Right lobe of liver (tissue), 6 donors: ENCODE measurements around the gene FGD4. TPM values are rescaled to one million over a fixed set of nuclear protein-coding genes. Genes with fewer than 3 reads are reported as not detected.
"Not testable (repeated sequence)": the region's sequence is repeated elsewhere in the genome, so short reads cannot be mapped to it uniquely, and the experiment has no call there.

ENCODE experiments used
- ATAC-seq, 4 donors: fragments of 200-7000 bp; cut with Tn5 transposase; one replicate each; pipeline ENCODE4 v1.9.1; 2020; ENCODE audit warnings: mild to moderate bottlenecking in 4 of 4, moderate library complexity in 4 of 4
- DNase-seq, 3 donors: peaks; one replicate each; pipeline ENCODE4 v3.0.0-alpha.2; 2020
- H3K27ac ChIP-seq, 3 donors: fragments of 200-600 bp; one replicate each; pipeline ENCODE4 v1.8.0; 2022
- H3K27me3 ChIP-seq, 2 donors: fragments of 200-600 bp; one replicate each; pipeline ENCODE4 v1.8.0; 2022
- H3K36me3 ChIP-seq, 4 donors: fragments of 200-600 bp; sonication (generic) in 1 of 4; one replicate each; pipeline versions ENCODE4 v1.5.1 to v1.8.0; 2017 to 2022; ENCODE audit warnings: control low read depth in 1 of 4
- H3K4me1 ChIP-seq, 4 donors: fragments of 200-600 bp; sonication (generic) in 1 of 4; one replicate each; pipeline versions ENCODE4 v1.5.1 to v1.8.0; 2017 to 2022; ENCODE audit warnings: control low read depth in 1 of 4
- H3K4me3 ChIP-seq, 3 donors: fragments of 200-600 bp; one replicate each; pipeline ENCODE4 v1.8.0; 2022
- H3K9me3 ChIP-seq, 4 donors: fragments of 200-600 bp; sonication (generic) in 1 of 4; one replicate each; pipeline versions ENCODE4 v1.5.1 to v1.8.0; 2017 to 2022; ENCODE audit warnings: control low read depth in 1 of 4
- POLR2A ChIP-seq: fragments of 450-650 bp; IDR thresholded peaks from one replicate; pipeline ENCODE4 v1.6.1; 2017; ENCODE audit warnings: antibody characterized with exemption, mild to moderate bottlenecking
- WGBS: methylation state at CpG from one replicate; pipeline ENCODE4 v1.1.6; 2018; ENCODE audit warnings: low coverage, low lambda C conversion rate; ENCODE audit not compliant: insufficient coverage; ENCODE audit errors: missing lambda C conversion rate; 5-methylcytosine and 5-hydroxymethylcytosine counted together
- intact Hi-C, 2 donors: fragments of 100-400 bp; cut with DNase I; formaldehyde crosslinking; loops; one replicate each; pipeline versions ENCODE4 v1.11.2 to v1.14.1; 2022
- total RNA-seq, 6 experiments: library from RNA; depleted of rRNA in 2 of 6; stranded (reverse); fragments of >200 nt in 2 of 6; fragmentation: NEBNext Ultra II Directional in 3 of 6; extraction: Animal tissue kit (Norgen Biotek cat#: 25700) in 3 of 6; gene quantifications; one replicate each; pipeline versions ENCODE4 v1.1.0 to v1.2.4, GENCODE V29; 2016 to 2023
- TF ChIP-seq, protein P1 (sequence below), 4 donors: fragments of 200-600 bp in 3 of 4; fragments of 450-650 bp in 1 of 4; IDR thresholded peaks; one replicate each; pipeline versions ENCODE4 v1.5.1 to v1.8.0; 2016 to 2022; ENCODE audit warnings: antibody characterized with exemption in 4 of 4, mild to moderate bottlenecking in 2 of 4
- donor health status: DM: no; HTN: yes; CAD: no.
- donor health status: DM: no; HTN: no; CAD: no.
- donor health status: DM: no; HTN: no; CAD: no.
- donor health status: DM: no; HTN: yes; CAD: no.
- donor health status: DM: no; HTN: yes; CAD: no.

FGD4 gene
- total RNA-seq, 6 experiments from 2014 or later = 15.1 to 29.3 (median 20.3) TPM

GRCh38 chr12:32509328-32510091 is 110.2 kb downstream of the FGD4 start:
- ATAC-seq = peak; percentile 87 to 92 (median 90)
- no peaks in the 10 kb centered on the region for H3K36me3 ChIP-seq
- no peak overlapping the region for H3K4me3 ChIP-seq
- TF ChIP-seq, protein P1, sequence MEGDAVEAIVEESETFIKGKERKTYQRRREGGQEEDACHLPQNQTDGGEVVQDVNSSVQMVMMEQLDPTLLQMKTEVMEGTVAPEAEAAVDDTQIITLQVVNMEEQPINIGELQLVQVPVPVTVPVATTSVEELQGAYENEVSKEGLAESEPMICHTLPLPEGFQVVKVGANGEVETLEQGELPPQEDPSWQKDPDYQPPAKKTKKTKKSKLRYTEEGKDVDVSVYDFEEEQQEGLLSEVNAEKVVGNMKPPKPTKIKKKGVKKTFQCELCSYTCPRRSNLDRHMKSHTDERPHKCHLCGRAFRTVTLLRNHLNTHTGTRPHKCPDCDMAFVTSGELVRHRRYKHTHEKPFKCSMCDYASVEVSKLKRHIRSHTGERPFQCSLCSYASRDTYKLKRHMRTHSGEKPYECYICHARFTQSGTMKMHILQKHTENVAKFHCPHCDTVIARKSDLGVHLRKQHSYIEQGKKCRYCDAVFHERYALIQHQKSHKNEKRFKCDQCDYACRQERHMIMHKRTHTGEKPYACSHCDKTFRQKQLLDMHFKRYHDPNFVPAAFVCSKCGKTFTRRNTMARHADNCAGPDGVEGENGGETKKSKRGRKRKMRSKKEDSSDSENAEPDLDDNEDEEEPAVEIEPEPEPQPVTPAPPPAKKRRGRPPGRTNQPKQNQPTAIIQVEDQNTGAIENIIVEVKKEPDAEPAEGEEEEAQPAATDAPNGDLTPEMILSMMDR (IDR thresholded peaks at IDR 0.05) = no peak
- no peak for TF ChIP-seq POLR2A
- H3K9me3 ChIP-seq = no peaks in the 10 kb centered on the region
- WGBS = 0% methylated on average over 2 of the region's 2 CpGs
- intact Hi-C loops = no loop called here
- H3K4me1 ChIP-seq = peaks cover 0 to 50% (median 10%) of the 10 kb centered on the region in 4 donors
- no peaks in the 10 kb centered on the region for H3K27me3 ChIP-seq
- peak in 1 of 3 donors; percentile 61 for DNase-seq
- H3K27ac ChIP-seq = peak overlapping the region in 2 of 3 donors; percentile 48 to 58

GRCh38 chr12:32511976-32512375 is 112.6 kb downstream of the FGD4 start:
- H3K27me3 ChIP-seq, ATAC-seq, H3K9me3 ChIP-seq, H3K27ac ChIP-seq, H3K36me3 ChIP-seq, H3K4me3 ChIP-seq, DNase-seq, intact Hi-C loops: not testable (repeated sequence)
- H3K4me1 ChIP-seq = peaks cover 0 to 50% (median 18%) of the 10 kb centered on the region in 4 donors
- WGBS = 97% methylated on average over 7 of the region's 7 CpGs

GRCh38 chr12:32512379-32512778 is 113.0 kb downstream of the FGD4 start:
- DNase-seq = no peak
- ATAC-seq = no peak
- Histone ChIP-seq H3K36me3 (no peaks in the 10 kb centered on the region), H3K27me3 (no peaks in the 10 kb centered on the region), H3K4me3 (no peak overlapping the region), H3K27ac (peak overlapping the region in 1 of 3 donors; percentile 31), H3K4me1 (peaks cover 0 to 50% (median 18%) of the 10 kb centered on the region in 4 donors), H3K9me3 (no peaks in the 10 kb centered on the region)
- intact Hi-C loops = no loop called here
- TF ChIP-seq, protein P1 (IDR thresholded peaks at IDR 0.05) = no peak
- no peak for TF ChIP-seq POLR2A
- WGBS = 90% methylated on average over 2 of the region's 2 CpGs

DNA sequence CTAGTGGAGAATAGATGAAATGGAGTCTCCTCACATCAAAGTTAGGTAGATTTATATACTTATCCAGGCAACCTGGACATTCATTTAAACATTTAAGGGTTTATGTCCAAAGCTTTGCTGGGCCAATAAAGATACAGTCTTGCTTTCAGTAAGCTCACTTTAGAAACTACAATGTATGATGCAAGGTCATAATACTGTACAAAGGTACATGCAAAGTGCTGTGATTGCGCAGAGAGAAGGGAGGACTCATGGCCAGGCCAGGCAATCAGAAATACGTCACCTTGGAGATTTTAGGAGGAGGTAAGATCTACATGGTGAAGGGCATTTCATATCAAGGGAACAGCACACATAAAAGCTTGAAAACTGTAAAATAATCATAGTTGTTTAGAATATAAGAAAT is 113.6 kb downstream of the FGD4 start:
- Histone ChIP-seq H3K36me3 (no peaks in the 10 kb centered on the region), H3K27me3 (no peaks in the 10 kb centered on the region), H3K9me3 (no peaks in the 10 kb centered on the region), H3K4me3 (no peak overlapping the region), H3K4me1 (peaks cover 0 to 50% (median 18%) of the 10 kb centered on the region in 4 donors), H3K27ac (peak overlapping the region in 1 of 3 donors; percentile 31)
- no peak for TF ChIP-seq POLR2A
- TF ChIP-seq, protein P1 (IDR thresholded peaks at IDR 0.05) = no peak
- DNase-seq (no peak), ATAC-seq (peak; percentile 46 to 68 (median 56))
- WGBS = 16% methylated on average over 2 of the region's 2 CpGs
- intact Hi-C loops = no loop called here

- WGBS = 65% methylated on average over 1 of the region's 1 CpG
- ATAC-seq = peak; percentile 45 to 75 (median 60)
- Histone ChIP-seq H3K27ac (peak overlapping the region in 2 of 3 donors; percentile 46 to 52), H3K9me3 (no peaks in the 10 kb centered on the region), H3K36me3 (no peaks in the 10 kb centered on the region), H3K27me3 (no peaks in the 10 kb centered on the region), H3K4me3 (no peak overlapping the region), H3K4me1 (peaks cover 0 to 31% (median 15%) of the 10 kb centered on the region in 4 donors)
- no peak for DNase-seq
- intact Hi-C loops = no loop called here
- TF ChIP-seq POLR2A = no peak
- TF ChIP-seq, protein P1 (IDR thresholded peaks at IDR 0.05) = no peak
Measured at GRCh38 chr12:32515137-32515873, 115.9 kb downstream of the FGD4 start.
